ENCODE results near the gene RAI1. TPM values are rescaled to one million over a fixed set of nuclear protein-coding genes. Genes with fewer than 3 reads are reported as not detected.
A peak's percentile ranks its signal among the peaks of the same experiment; 100 is the strongest.

RAI1 gene
- total RNA-seq, 1 donor from 2014 or later = 39.1 TPM

DNA sequence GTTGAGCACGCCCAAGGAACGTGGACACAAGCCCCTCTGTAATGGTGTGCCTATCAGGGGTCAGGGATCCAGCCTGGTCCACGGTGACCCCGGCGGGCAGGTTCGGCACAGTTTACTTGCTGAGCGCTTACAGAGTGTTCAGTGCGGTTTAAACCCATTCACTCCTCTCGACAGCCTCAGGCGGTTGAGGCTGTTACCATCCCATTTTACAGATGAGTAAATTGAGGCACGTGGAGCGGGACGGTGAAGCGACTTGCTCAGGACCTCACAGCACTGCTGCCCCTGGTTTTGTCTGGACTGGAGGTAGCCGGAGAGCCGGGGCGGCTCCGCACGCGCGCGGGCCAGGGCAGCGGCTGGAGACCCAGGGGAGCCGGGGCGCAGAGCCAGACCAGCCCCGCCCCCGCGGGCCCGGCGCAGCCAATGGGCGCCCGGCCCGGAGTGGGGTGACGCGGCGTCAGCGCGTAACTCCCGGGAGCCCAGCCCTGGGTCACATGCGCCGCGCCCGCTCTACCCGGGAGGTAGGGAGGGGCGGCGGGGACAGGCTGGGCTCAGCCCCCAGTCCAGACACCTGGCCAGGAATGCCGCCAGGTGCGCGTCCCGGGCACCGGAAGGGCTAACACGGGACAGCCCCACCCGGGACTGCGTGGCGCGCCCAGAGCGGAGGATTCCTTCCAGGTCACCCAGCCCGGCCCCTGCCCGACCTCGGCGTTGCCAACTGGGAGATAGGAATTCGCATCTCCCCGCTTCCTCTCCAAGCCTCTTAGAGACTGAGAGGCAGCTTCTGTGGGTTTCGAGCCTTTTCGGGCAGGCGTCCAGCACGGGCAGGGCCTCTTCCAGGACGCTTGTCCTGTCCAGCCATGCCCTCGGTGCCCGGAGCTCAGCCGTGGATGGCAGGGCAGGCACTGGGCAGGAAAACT is 158.8 kb downstream of the RAI1 start:
- Mint-ChIP-seq H3K27ac (ENCODE audit: unreplicated experiment) (peak overlapping the region; percentile 85), H3K9me3 (ENCODE audit: unreplicated experiment) (no peaks in the 10 kb centered on the region), H3K27me3 (ENCODE audit: low read depth, unreplicated experiment) (no peaks in the 10 kb centered on the region), H3K36me3 (ENCODE audit: low read depth, unreplicated experiment) (peaks cover 3% of the 10 kb centered on the region), H3K4me1 (ENCODE audit: low read depth, unreplicated experiment) (peaks cover 29% of the 10 kb centered on the region), H3K4me3 (ENCODE audit: unreplicated experiment) (peak overlapping the region; percentile 78)
- Histone ChIP-seq H3K27me3 (ENCODE audit: insufficient read depth, low read length) (no peaks in the 10 kb centered on the region), H3K79me2 (ENCODE audit: insufficient read depth, low read length) (peaks cover 18% of the 10 kb centered on the region), H3K4me2 (ENCODE audit: low read length) (peak overlapping the region; percentile 80), H2AFZ (ENCODE audit: low read depth, low read length) (peak overlapping the region; percentile 43), H3K4me1 (ENCODE audit: insufficient read depth, low read length) (peaks cover 46% of the 10 kb centered on the region), H3K4me3 (ENCODE audit: insufficient read depth, low read depth, low read length) (peak overlapping the region; percentile 43), H3K9me3 (ENCODE audit: insufficient read depth, low read depth, low read length) (no peaks in the 10 kb centered on the region), H3K9ac (ENCODE audit: low read length) (peak overlapping the region; percentile 76), H3K36me3 (ENCODE audit: insufficient read depth, low read length) (no peaks in the 10 kb centered on the region), H4K20me1 (ENCODE audit: insufficient read depth, low read length) (peaks cover 9% of the 10 kb centered on the region), H3K27ac (ENCODE audit: low read depth, low read length) (peak overlapping the region; percentile 78)
- TF ChIP-seq, protein P1, sequence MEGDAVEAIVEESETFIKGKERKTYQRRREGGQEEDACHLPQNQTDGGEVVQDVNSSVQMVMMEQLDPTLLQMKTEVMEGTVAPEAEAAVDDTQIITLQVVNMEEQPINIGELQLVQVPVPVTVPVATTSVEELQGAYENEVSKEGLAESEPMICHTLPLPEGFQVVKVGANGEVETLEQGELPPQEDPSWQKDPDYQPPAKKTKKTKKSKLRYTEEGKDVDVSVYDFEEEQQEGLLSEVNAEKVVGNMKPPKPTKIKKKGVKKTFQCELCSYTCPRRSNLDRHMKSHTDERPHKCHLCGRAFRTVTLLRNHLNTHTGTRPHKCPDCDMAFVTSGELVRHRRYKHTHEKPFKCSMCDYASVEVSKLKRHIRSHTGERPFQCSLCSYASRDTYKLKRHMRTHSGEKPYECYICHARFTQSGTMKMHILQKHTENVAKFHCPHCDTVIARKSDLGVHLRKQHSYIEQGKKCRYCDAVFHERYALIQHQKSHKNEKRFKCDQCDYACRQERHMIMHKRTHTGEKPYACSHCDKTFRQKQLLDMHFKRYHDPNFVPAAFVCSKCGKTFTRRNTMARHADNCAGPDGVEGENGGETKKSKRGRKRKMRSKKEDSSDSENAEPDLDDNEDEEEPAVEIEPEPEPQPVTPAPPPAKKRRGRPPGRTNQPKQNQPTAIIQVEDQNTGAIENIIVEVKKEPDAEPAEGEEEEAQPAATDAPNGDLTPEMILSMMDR (IDR thresholded peaks at IDR 0.05; ENCODE audit: insufficient read depth, low read depth, low read length) = no peak
- TF ChIP-seq EZH2 (IDR thresholded peaks at IDR 0.05; ENCODE audit: insufficient read depth, low read length) = no peak
- DNase-seq (ENCODE audit: low read depth) = peak; percentile 80
- no peak for FAIRE-seq

- Histone ChIP-seq H3K4me1 (ENCODE audit: insufficient read depth, low read length) (peaks cover 36% of the 10 kb centered on the region), H3K9ac (ENCODE audit: low read length) (no peak overlapping the region), H3K36me3 (ENCODE audit: insufficient read depth, low read length) (no peaks in the 10 kb centered on the region), H3K79me2 (ENCODE audit: insufficient read depth, low read length) (peaks cover 9% of the 10 kb centered on the region), H3K27me3 (ENCODE audit: insufficient read depth, low read length) (no peaks in the 10 kb centered on the region), H3K9me3 (ENCODE audit: insufficient read depth, low read depth, low read length) (no peaks in the 10 kb centered on the region), H2AFZ (ENCODE audit: low read depth, low read length) (no peak overlapping the region), H3K4me3 (ENCODE audit: insufficient read depth, low read depth, low read length) (no peak overlapping the region), H3K4me2 (ENCODE audit: low read length) (peak overlapping the region; percentile 80), H3K27ac (ENCODE audit: low read depth, low read length) (peak overlapping the region; percentile 13), H4K20me1 (ENCODE audit: insufficient read depth, low read length) (no peaks in the 10 kb centered on the region)
- DNase-seq (ENCODE audit: low read depth) = peak; percentile 40
- Mint-ChIP-seq H3K9me3 (ENCODE audit: unreplicated experiment) (no peaks in the 10 kb centered on the region), H3K27me3 (ENCODE audit: low read depth, unreplicated experiment) (no peaks in the 10 kb centered on the region), H3K4me3 (ENCODE audit: unreplicated experiment) (peak overlapping the region; percentile 70), H3K27ac (ENCODE audit: unreplicated experiment) (peak overlapping the region; percentile 89), H3K4me1 (ENCODE audit: low read depth, unreplicated experiment) (peaks cover 26% of the 10 kb centered on the region), H3K36me3 (ENCODE audit: low read depth, unreplicated experiment) (peaks cover 2% of the 10 kb centered on the region)
- no peak for FAIRE-seq
- TF ChIP-seq, protein P1 (IDR thresholded peaks at IDR 0.05; ENCODE audit: insufficient read depth, low read depth, low read length) = no peak
- no peak for TF ChIP-seq EZH2 (IDR thresholded peaks at IDR 0.05; ENCODE audit: insufficient read depth, low read length)
Observed at GRCh38 chr17:17840751-17841591, 159.7 kb downstream of the RAI1 start.
